AG04449 (cell line): ENCODE measurements around the gene ALX3.
A peak's percentile ranks its signal among the peaks of the same experiment; 100 is the strongest.

Experiments used
- CTCF ChIA-PET: fragments of 350-600 bp; formaldehyde crosslinking; extraction: SDS; loops from one replicate; lab custom pipeline; 2021; ENCODE audit warnings: antibody characterized with exemption; lab: Yijun Ruan, JAX
- POLR2A ChIA-PET: fragments of 400-600, 350-600 bp; formaldehyde crosslinking; extraction: SDS; loops from one replicate; lab custom pipeline; 2020; ENCODE audit warnings: antibody characterized with exemption, inconsistent platforms; lab: Yijun Ruan, JAX
- DNase-seq: peaks from one replicate; pipeline ENCODE4 v3.0.0-alpha.2; 2010; ENCODE audit warnings: low read depth, low spot score
- H3K4me3 ChIP-seq: 2 replicates; pipeline ENCODE4 v1.5.1; 2011; ENCODE audit warnings: low read depth, mild to moderate bottlenecking, control low read depth, low read length
- TF ChIP-seq, protein P1 (sequence below): IDR thresholded peaks from one replicate; pipeline ENCODE4 v1.5.1; 2011; ENCODE audit warnings: mild to moderate bottlenecking, moderate library complexity, low read length, control low read depth, inconsistent platforms; ENCODE audit not compliant: insufficient read depth; ENCODE audit errors: missing control alignments

The ALX3 gene

DNA sequence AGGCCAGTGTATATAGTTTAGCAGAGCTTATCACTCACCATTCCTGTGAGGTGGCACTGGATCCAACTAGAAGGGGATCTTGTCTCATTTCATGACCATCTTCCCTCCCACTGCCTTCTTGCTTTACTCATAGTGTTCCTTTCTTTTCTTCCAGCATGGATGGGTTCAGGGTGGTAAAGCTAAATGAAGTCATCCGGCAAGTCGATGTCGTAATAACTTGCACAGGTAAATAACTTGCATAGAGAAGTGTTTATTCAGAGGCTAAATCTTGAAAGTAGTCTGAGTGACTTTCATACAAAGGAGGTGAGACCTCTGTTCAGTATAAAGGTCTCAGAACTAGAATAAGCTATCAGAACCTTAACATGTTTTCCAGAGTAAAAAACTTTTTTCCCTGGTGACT is 52.7 kb downstream of the ALX3 start:
- H3K4me3 ChIP-seq: no peak overlapping the region
- ChIA-PET CTCF (interaction anchor here (0.9 to 7.4 kb wide), 6 partner anchors 11 to 471 kb away, joined by 3 to 94 read pairs (median 4); no protein-coding TSS in a partner anchor), POLR2A (no interaction called here)
- TF ChIP-seq, protein P1, sequence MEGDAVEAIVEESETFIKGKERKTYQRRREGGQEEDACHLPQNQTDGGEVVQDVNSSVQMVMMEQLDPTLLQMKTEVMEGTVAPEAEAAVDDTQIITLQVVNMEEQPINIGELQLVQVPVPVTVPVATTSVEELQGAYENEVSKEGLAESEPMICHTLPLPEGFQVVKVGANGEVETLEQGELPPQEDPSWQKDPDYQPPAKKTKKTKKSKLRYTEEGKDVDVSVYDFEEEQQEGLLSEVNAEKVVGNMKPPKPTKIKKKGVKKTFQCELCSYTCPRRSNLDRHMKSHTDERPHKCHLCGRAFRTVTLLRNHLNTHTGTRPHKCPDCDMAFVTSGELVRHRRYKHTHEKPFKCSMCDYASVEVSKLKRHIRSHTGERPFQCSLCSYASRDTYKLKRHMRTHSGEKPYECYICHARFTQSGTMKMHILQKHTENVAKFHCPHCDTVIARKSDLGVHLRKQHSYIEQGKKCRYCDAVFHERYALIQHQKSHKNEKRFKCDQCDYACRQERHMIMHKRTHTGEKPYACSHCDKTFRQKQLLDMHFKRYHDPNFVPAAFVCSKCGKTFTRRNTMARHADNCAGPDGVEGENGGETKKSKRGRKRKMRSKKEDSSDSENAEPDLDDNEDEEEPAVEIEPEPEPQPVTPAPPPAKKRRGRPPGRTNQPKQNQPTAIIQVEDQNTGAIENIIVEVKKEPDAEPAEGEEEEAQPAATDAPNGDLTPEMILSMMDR: no peak
- DNase-seq: no peak

DNA sequence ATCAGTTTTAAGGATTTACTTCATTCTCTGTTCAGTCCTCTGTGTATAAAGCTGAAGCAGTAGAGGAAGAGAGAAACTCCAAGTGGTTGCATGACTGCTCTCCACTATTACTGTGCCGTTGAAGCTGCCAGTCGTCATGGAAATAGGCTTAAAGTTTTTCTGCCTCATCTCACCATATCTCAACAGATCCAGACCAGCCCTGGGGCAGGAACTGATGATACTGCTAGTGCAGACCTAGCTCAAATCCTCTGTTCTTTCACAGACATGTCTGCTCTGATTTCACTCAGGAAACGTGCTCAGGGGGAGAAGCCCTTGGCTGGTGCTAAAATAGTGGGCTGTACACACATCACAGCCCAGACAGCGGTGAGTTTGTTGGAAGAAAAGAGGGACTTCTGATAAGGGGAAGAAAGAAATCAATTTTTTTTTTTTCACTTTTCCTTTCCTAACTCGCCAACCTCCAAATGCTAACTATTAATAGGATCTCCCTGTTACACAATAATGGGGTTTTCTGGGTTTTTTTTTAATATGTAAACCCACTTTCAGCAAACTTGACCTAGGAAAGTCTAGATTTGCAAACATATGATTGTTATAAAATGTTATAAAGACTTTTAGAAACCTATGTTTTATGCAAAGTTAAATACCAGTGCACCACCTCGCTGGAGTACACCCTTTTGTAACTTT is 58.2 kb downstream of the ALX3 start:
- H3K4me3 ChIP-seq: no peak overlapping the region
- DNase-seq: no peak
- ChIA-PET CTCF (interaction anchor here (0.7 to 9.6 kb wide), 16 partner anchors 8 to 466 kb away, joined by 3 to 247 read pairs (median 12); partner anchors contain the start of gene AHCYL1), POLR2A (interaction anchor here (1.0 kb wide), 1 partner anchor 28 kb away, joined by 3 read pairs; the partner anchor contains the start of gene AHCYL1)
- TF ChIP-seq, protein P1: no peak

DNA sequence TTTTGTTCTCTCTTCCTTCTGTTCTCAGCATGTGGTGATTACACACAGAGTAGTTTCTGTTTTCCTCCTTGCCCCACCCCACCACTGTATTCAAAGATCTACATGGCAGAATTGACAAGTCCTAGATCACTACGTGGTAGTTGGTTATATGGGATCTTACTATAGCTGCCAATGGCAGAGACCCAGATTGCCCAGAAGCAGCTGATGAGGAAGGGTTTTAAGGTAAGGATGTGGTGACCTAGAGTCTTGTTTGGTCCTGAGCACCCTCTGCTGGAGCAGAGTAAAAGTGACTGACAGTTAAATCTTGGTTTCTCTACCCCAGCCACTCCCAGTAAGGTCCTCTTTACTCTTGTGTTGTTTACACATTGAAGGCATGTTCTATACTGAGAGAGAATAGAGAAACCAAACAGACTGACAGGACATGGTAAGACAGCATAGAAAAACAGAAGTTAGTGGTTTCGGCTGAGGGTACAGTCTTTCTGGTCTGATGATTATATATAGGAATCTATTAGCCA is 58.9 kb downstream of the ALX3 start:
- TF ChIP-seq, protein P1: peak; percentile 61
- no peak overlapping the region for H3K4me3 ChIP-seq
- POLR2A ChIA-PET: interaction anchor here (1.0 kb wide), 1 partner anchor 27 kb away, joined by 3 read pairs; the partner anchor contains the start of gene AHCYL1
- no peak for DNase-seq
- CTCF ChIA-PET: interaction anchor here (0.6 to 9.6 kb wide), 24 partner anchors 8 to 466 kb away, joined by 3 to 247 read pairs (median 4); partner anchors contain the start of gene AHCYL1
